IMR-90 (cell line): Measurements from ENCODE around the gene MAPRE3. TPM values are rescaled to one million over a fixed set of nuclear protein-coding genes. Genes with fewer than 3 reads are reported as not detected.

Source experiments
- ATAC-seq: fragments of 200-7000 bp; cut with Tn5 transposase; 2 replicates; pipeline ENCODE4 v1.9.1; 2020; ENCODE audit warnings: low read depth, mild to moderate bottlenecking, moderate library complexity
- BruUV-seq: library from RNA; stranded (reverse); fragments of 400-500 nt; replicated peaks from 2 replicates; lab custom pipeline; 2021; lab: Mats Ljungman, UMichigan
- CTCF ChIA-PET: fragments of 300-600 bp; formaldehyde crosslinking; extraction: SDS; loops from one replicate; lab custom pipeline; 2021; ENCODE audit warnings: antibody characterized with exemption; lab: Yijun Ruan, JAX
- POLR2A ChIA-PET: fragments of 300-600 bp; sonication (Branson Sonifier 250); formaldehyde crosslinking; loops from one replicate; lab custom pipeline; 2022; ENCODE audit warnings: antibody characterized with exemption; ENCODE audit not compliant: unreplicated experiment; lab: Charles Lee
- DNase-seq: peaks from one replicate; pipeline ENCODE4 v3.0.0; 2013
- H2AFZ ChIP-seq: replicated peaks from 2 replicates; pipeline ENCODE3; 2013; ENCODE audit warnings: low read length, mild to moderate bottlenecking; ENCODE audit not compliant: poor library complexity
- H2AK5ac ChIP-seq: 2 replicates; pipeline ENCODE4 v1.6.1; 2013; ENCODE audit warnings: low read depth, low read length, inconsistent platforms
- H2AK9ac ChIP-seq: replicated peaks from 2 replicates; pipeline ENCODE3; 2013; ENCODE audit warnings: mild to moderate bottlenecking, low read depth, low read length, moderate library complexity; ENCODE audit not compliant: poor library complexity
- H2BK120ac ChIP-seq: 2 replicates; pipeline ENCODE4 v1.6.1; 2013; ENCODE audit warnings: low read depth, low read length, inconsistent platforms
- H2BK15ac ChIP-seq: 3 replicates; pipeline ENCODE4 v1.6.1; 2013; ENCODE audit warnings: low read depth, low read length, inconsistent platforms
- H2BK20ac ChIP-seq: 2 replicates; pipeline ENCODE4 v1.6.1; 2013; ENCODE audit warnings: low read depth, mild to moderate bottlenecking, inconsistent platforms, low read length, moderate library complexity
- H2BK5ac ChIP-seq: 2 replicates; pipeline ENCODE4 v1.6.1; 2013; ENCODE audit warnings: mild to moderate bottlenecking, low read depth, low read length, inconsistent platforms; ENCODE audit not compliant: poor library complexity, severe bottlenecking
- H3K14ac ChIP-seq: replicated peaks from 2 replicates; pipeline ENCODE4 v1.6.1; 2013; ENCODE audit warnings: low read depth, low read length, inconsistent platforms
- H3K18ac ChIP-seq: 2 replicates; pipeline ENCODE4 v1.6.1; 2013; ENCODE audit warnings: low read depth, low read length, control low read depth
- H3K23ac ChIP-seq: 2 replicates; pipeline ENCODE4 v1.6.1; 2013; ENCODE audit warnings: low read depth, low read length, inconsistent platforms
- H3K27ac ChIP-seq: 2 replicates; pipeline ENCODE4 v1.5.1; 2013; ENCODE audit warnings: mild to moderate bottlenecking, control low read depth, low read length; ENCODE audit not compliant: insufficient read depth
- H3K27me3 ChIP-seq: 2 replicates; pipeline ENCODE4 v1.6.1; 2013; ENCODE audit warnings: low read length; ENCODE audit not compliant: control insufficient read depth, insufficient read depth
- H3K36me3 ChIP-seq: 2 replicates; pipeline ENCODE4 v1.6.1; 2013; ENCODE audit warnings: low read length, mixed read lengths; ENCODE audit not compliant: control insufficient read depth, insufficient read depth
- H3K4ac ChIP-seq: 2 replicates; pipeline ENCODE4 v1.6.1; 2013; ENCODE audit warnings: low read depth, low read length, inconsistent platforms
- H3K4me1 ChIP-seq: 2 replicates; pipeline ENCODE4 v1.6.1; 2013; ENCODE audit warnings: low read length, mixed read lengths; ENCODE audit not compliant: control insufficient read depth, insufficient read depth
- H3K4me2 ChIP-seq: 2 replicates; pipeline ENCODE4 v1.6.1; 2013; ENCODE audit warnings: low read depth, mild to moderate bottlenecking, control low read depth, low read length, moderate library complexity
- H3K4me3 ChIP-seq: 2 replicates; pipeline ENCODE4 v1.5.1; 2013; ENCODE audit warnings: low read depth, mild to moderate bottlenecking, control low read depth, low read length, moderate library complexity; ENCODE audit not compliant: insufficient read depth
- H3K56ac ChIP-seq: 2 replicates; pipeline ENCODE4 v1.6.1; 2013; ENCODE audit warnings: low read length, inconsistent platforms; ENCODE audit not compliant: insufficient read depth; ENCODE audit errors: extremely low read depth
- H3K79me1 ChIP-seq, 2 experiments: 2 replicates each; pipeline ENCODE4 v1.6.1; 2013; ENCODE audit warnings: low read length in 2 of 2, inconsistent platforms in 1 of 2, low read depth in 1 of 2
- H3K9ac ChIP-seq: 2 replicates; pipeline ENCODE4 v1.6.1; 2013; ENCODE audit warnings: low read depth, low read length, control low read depth
- H3K9me1 ChIP-seq: 2 replicates; pipeline ENCODE4 v1.6.1; 2013; ENCODE audit warnings: low read length, inconsistent platforms; ENCODE audit not compliant: insufficient read depth
- H3K9me3 ChIP-seq: 2 replicates; pipeline ENCODE4 v1.6.1; 2013; ENCODE audit warnings: low read length; ENCODE audit not compliant: control insufficient read depth, insufficient read depth
- H4K20me1 ChIP-seq: 2 replicates; pipeline ENCODE4 v1.6.1; 2013; ENCODE audit warnings: low read length, inconsistent platforms; ENCODE audit not compliant: insufficient read depth
- H4K5ac ChIP-seq: 2 replicates; pipeline ENCODE4 v1.6.1; 2013; ENCODE audit warnings: mild to moderate bottlenecking, low read depth, low read length, control low read depth
- H4K8ac ChIP-seq, 2 experiments: 2 replicates each; pipeline ENCODE4 v1.6.1; 2013; ENCODE audit warnings: low read depth in 2 of 2, low read length in 2 of 2, control low read depth in 1 of 2, inconsistent platforms in 1 of 2
- H4K91ac ChIP-seq: 2 replicates; pipeline ENCODE4 v1.6.1; 2013; ENCODE audit warnings: low read depth, low read length, inconsistent platforms; ENCODE audit not compliant: insufficient read depth
- BHLHE40 ChIP-seq: fragments of 150-350 bp; IDR thresholded peaks from 2 replicates; pipeline ENCODE4 v1.6.1; 2016; ENCODE audit warnings: mild to moderate bottlenecking, low read depth, low read length
- MAZ ChIP-seq: IDR thresholded peaks from 2 replicates; pipeline ENCODE4 v1.6.1; 2012; ENCODE audit warnings: low read depth, mild to moderate bottlenecking, low read length, improper control_type of control experiment, moderate library complexity, borderline replicate concordance
- RAD21 ChIP-seq: IDR thresholded peaks from 2 replicates; pipeline ENCODE4 v1.6.1; 2012; ENCODE audit warnings: low read length, improper control_type of control experiment
- whole genome bisulfite sequencing, 2 experiments: methylation state at CpG; one replicate each; pipeline versions ENCODE4 v1.1.5 to v1.1.7; 2013; ENCODE audit warnings: missing lambda C conversion rate in 2 of 2; ENCODE audit not compliant: insufficient read length in 1 of 2; ENCODE audit errors: extremely low coverage in 2 of 2; 5-methylcytosine and 5-hydroxymethylcytosine counted together
- dilution Hi-C: fragments of 300-500 bp; cut with HindIII; formaldehyde crosslinking; loops from one replicate; pipeline ENCODE4 v1.14.3; 2018; ENCODE audit warnings: low sequenced_read_pairs; ENCODE audit not compliant: unreplicated experiment
- in situ Hi-C: fragments of 300-500 bp; cut with MboI; formaldehyde crosslinking; loops from 3 replicates; pipeline ENCODE4 v1.14.3; 2019; ENCODE audit warnings: low sequenced_read_pairs, inconsistent platforms, mixed read lengths
- intact Hi-C: fragments of 100-400 bp; cut with micrococcal nuclease; formaldehyde crosslinking; loops from 2 replicates; pipeline ENCODE4 v1.10.0; 2022
- polyA plus RNA-seq, 3 experiments: library from polyadenylated mRNA; depleted of rRNA; stranded (reverse); fragments of >200 nt; gene quantifications; 2 replicates each; pipeline ENCODE4 v1.2.3, GENCODE V29; 2012; ENCODE audit warnings: low replicate concordance in 1 of 3
- total RNA-seq: library from RNA; depleted of rRNA; stranded (reverse); fragments of >200 nt; gene quantifications from 2 replicates; pipeline ENCODE4 v1.2.3, GENCODE V29; 2012

The MAPRE3 gene
- total and polyA plus RNA-seq, 2 of the 4 experiments (the other 2 are of a cell fraction) = 1.8 to 20.3 TPM

DNA sequence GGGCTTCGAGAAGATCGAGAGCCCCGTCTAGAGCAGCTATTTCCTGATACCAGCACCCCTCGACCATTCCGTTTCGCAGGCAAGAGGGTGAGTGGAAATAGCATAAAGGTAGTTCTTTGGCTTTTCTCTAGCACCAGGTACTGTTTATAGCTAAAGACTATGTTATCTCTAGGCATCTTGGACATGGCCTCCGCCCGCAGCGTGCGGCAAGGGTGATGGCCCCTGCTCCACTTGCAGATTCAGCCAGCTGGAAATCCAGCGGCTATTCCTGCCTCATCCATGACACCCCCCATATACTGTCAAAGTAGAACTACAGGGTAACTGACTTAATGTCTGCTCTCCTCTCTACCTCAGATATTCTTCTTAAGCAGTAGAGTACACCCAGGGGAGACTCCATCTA is 84.3 kb downstream of the MAPRE3 start:
- H3K56ac ChIP-seq = no peak overlapping the region
- no peak overlapping the region for H3K4ac ChIP-seq
- H3K36me3 ChIP-seq = peaks cover 38% of the 10 kb centered on the region
- H3K23ac ChIP-seq = no peak overlapping the region
- H2AK9ac ChIP-seq = no peak overlapping the region
- dilution Hi-C loops = no loop called here
- no peak for DNase-seq
- H3K79me1 ChIP-seq = peaks cover 0 to 27% of the 10 kb centered on the region in 2 experiments; a peak in 2 of 4 replicates
- H3K4me2 ChIP-seq = no peak overlapping the region
- no peaks in the 10 kb centered on the region for H3K9me3 ChIP-seq
- H2BK120ac ChIP-seq = no peak overlapping the region
- intact Hi-C loops = no loop called here
- no peak overlapping the region for H2AK5ac ChIP-seq
- no peak overlapping the region for H2BK20ac ChIP-seq
- no peak overlapping the region for H2BK15ac ChIP-seq
- CTCF ChIA-PET = no interaction called here
- H3K27me3 ChIP-seq = no peaks in the 10 kb centered on the region
- no peak overlapping the region for H3K18ac ChIP-seq
- peaks cover 13% of the 10 kb centered on the region for H4K20me1 ChIP-seq
- H3K27ac ChIP-seq = no peak overlapping the region
- H2BK5ac ChIP-seq = no peak overlapping the region
- H3K4me3 ChIP-seq = no peak overlapping the region
- H4K8ac ChIP-seq = no peak overlapping the region
- H3K14ac ChIP-seq = no peak overlapping the region
- peaks cover 4% of the 10 kb centered on the region; the same call in 1 of the 2 replicates for H3K4me1 ChIP-seq
- no peak overlapping the region for H2AFZ ChIP-seq
- in situ Hi-C loops = no loop called here
- BruUV-seq = no TSS peak
- peaks cover 13% of the 10 kb centered on the region for H3K9me1 ChIP-seq
- no peak overlapping the region for H4K5ac ChIP-seq
- no peak overlapping the region for H3K9ac ChIP-seq
- 100% methylated on average over 5 of the region's 11 CpGs; no CpG with 5 or more reads in 1 of the 2 experiments for WGBS, 2 experiments
- ATAC-seq = no peak
- no peak overlapping the region for H4K91ac ChIP-seq
- TF ChIP-seq RAD21 = no peak
- TF ChIP-seq MAZ = no peak
- TF ChIP-seq BHLHE40 = no peak
- POLR2A ChIA-PET = no interaction called here
